Omental fat pad (tissue), 4 donors: Measurements from ENCODE around the gene AKAP17A. TPM values are rescaled to one million over a fixed set of nuclear protein-coding genes. Genes with fewer than 3 reads are reported as not detected.
A peak's percentile ranks its signal among the peaks of the same experiment; 100 is the strongest.

Experiments
- ATAC-seq: fragments of 150-250 bp; one replicate; pipeline ENCODE4 v1.9.1; 2016; ENCODE audit warnings: mild to moderate bottlenecking, moderate library complexity; ENCODE audit not compliant: low FRiP score
- DNase-seq: peaks from one replicate; pipeline ENCODE4 v3.0.0-alpha.2; 2019; ENCODE audit warnings: low spot score
- total RNA-seq, 4 donors: library from RNA; depleted of rRNA; stranded (reverse); fragments of >200 nt; gene quantifications; one replicate each; pipeline ENCODE4 v1.1.0, GENCODE V29; 2016
- TF ChIP-seq, protein P1 (sequence below), 3 donors: fragments of 450-650 bp; IDR thresholded peaks; one replicate each; pipeline ENCODE4 v1.5.1; 2016 to 2017; ENCODE audit warnings: antibody characterized with exemption in 3 of 3, mild to moderate bottlenecking in 3 of 3, moderate library complexity in 2 of 3

Gene AKAP17A
- total RNA-seq, 4 donors from 2014 or later, result 31.6 to 53.0 (median 46.9) TPM

DNA sequence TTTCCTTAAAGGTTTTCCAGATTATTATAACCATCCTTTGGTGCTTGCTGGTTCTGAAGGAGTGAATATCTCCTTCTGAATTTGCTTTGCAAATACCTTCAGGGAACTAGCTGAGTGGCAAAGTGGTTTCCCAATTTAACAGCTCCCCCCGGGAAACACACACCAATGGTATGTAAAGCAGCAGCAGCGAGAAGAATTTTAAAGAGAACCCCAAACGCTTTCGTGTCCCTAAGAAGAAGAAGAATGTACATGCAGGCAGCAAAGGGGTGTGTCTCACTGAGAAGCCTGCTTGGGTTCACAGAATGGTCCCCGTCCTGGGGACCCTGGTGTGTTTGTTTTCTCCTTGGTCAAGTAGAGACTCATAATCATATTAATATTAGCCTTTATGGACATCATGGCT lies 4.2 kb upstream of the AKAP17A start:
- ATAC-seq (no peak), DNase-seq (no peak)
- TF ChIP-seq, protein P1, sequence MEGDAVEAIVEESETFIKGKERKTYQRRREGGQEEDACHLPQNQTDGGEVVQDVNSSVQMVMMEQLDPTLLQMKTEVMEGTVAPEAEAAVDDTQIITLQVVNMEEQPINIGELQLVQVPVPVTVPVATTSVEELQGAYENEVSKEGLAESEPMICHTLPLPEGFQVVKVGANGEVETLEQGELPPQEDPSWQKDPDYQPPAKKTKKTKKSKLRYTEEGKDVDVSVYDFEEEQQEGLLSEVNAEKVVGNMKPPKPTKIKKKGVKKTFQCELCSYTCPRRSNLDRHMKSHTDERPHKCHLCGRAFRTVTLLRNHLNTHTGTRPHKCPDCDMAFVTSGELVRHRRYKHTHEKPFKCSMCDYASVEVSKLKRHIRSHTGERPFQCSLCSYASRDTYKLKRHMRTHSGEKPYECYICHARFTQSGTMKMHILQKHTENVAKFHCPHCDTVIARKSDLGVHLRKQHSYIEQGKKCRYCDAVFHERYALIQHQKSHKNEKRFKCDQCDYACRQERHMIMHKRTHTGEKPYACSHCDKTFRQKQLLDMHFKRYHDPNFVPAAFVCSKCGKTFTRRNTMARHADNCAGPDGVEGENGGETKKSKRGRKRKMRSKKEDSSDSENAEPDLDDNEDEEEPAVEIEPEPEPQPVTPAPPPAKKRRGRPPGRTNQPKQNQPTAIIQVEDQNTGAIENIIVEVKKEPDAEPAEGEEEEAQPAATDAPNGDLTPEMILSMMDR (IDR thresholded peaks at IDR 0.05), result no peak

DNA sequence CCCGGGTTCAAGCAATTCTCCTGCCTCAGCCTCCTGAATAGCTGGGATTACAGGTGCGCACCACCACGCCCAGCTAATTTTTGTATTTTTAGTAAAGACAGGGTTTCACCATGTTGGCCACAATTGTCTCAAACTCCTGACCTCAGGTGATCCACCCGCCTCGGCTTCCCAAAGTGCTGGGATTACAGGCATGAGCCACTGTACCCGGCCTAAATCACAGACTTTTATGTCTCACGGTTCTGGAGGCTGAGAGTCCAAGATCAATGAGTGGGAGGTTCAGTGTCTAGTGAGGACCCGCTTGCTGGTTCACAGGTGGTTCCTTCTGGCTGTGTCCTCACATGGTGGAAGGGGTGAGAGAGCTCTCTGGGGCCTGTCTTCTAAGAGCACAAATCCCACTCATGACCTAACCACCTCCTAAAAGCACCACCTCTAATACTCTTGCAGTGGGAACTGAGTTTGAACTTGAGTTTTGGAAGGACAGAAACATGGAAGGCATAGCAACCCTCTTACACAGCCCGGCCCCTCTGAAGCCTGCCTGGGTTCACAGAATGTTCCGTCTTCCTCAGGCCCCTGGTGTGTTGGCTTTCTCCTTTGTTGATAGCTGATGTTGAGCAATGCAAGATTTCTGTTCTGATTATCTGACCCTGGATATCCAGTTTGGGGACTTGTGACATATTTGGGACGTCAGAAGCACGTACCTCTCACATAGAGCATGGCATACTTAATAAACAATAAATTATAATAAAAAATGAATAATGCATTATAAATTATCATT lies 1.9 kb upstream of the AKAP17A start:
- no peak for ATAC-seq
- no peak for DNase-seq
- TF ChIP-seq, protein P1 (IDR thresholded peaks at IDR 0.05), result no peak

DNA sequence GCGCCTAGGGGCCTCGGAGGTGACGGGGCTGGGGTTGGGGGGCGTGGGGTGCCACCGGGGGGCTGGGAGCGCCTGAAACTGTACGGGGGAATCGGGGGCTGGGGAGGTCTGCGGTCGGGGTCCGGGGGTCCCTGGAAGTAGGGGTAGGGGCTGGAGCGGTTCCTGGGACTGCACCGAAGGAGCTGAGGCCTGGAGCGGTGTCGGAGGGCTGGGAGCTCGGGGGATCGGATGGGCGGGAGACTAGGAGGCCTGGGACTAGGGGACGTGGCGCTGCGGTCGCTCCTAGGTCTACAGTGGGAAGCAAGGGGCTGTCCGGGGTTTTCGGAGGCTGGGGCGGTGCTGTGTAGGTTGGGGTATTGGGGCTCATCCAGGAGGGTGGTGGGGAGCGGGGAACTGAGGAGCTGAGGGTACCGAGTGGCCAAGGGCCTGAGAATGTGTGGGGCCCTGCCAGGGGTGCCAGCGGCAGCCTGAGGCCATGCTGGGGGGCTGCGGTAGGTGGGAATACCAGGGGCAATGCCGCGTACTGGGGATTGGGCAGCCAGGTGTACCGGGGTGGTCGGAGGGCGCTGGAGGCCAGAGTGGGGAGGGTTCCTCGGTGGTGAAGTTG lies 562 bp downstream of the AKAP17A start:
- DNase-seq, result no peak
- ATAC-seq, result peak; percentile 42

DNA sequence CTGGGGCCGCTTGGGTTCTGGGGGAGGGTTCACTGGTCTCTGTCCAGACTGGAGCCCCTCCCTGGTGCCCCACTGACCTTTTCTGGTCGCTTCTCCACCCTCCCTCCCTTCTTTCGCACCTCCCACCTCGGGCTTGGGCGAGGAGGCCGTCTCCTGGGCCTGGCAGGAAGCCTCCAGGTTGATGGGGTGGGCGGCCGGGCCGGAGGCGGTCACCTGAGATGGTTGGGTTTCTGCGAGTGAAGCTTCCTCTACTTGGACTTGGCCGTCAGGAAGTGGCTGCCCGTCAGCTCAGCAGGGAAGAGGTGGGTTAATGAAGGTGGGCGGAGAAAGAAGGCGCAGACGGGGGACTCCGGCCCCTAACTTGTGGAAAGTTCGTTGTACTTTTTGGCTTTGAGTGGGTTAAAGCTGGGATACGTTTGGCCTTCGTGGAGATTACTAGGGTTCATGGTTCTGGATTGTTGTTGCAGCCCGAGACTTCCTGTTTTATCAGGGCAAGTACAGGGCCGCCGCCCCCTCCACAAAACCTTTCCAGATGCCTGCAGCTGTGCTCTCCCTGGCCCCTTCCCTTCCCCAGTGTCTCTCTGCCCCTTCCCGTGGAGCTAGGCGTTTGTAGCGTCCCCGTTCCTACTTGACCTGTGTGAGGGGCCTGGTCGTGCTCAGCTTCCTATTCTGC lies 1.2 kb downstream of the AKAP17A start:
- ATAC-seq (peak; percentile 65), DNase-seq (no peak)
- TF ChIP-seq, protein P1 (IDR thresholded peaks at IDR 0.05), result no peak

More for the DNA sequence above, 562 bp downstream of the AKAP17A start:
- TF ChIP-seq, protein P1 (IDR thresholded peaks at IDR 0.05), result no peak

DNA sequence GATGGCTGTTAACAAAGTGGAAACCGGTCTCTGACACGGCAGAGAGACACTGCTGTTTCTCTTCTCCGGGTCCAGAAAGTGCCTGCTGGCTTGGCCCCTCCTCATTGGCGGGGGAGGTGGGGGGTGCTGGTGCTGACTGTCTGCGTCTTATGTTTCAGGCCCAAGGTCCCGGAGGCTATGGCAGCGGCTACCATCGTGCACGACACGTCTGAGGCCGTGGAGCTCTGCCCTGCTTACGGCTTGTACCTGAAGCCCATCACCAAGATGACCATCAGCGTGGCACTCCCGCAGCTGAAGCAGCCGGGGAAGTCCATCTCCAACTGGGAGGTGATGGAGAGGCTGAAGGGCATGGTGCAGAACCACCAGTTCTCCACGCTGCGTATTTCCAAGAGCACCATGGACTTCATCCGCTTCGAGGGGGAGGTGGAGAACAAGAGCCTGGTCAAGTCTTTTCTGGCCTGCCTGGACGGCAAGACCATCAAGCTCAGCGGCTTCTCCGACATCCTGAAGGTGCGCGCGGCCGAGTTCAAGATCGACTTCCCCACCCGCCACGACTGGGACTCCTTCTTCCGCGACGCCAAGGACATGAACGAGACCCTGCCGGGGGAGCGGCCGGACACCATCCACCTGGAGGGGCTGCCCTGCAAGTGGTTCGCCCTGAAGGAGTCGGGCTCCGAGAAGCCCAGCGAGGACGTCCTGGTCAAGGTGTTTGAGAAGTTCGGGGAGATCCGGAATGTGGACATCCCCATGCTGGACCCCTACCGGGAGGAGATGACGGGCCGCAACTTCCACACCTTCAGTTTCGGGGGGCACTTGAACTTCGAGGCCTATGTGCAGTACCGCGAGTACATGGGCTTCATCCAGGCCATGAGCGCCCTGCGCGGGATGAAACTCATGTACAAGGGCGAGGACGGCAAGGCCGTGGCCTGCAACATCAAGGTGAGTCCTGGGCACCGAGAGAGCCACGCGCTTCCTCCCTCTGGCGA lies 2.2 kb downstream of the AKAP17A start:
- TF ChIP-seq, protein P1 (IDR thresholded peaks at IDR 0.05), result no peak
- DNase-seq (no peak), ATAC-seq (no peak)

DNA sequence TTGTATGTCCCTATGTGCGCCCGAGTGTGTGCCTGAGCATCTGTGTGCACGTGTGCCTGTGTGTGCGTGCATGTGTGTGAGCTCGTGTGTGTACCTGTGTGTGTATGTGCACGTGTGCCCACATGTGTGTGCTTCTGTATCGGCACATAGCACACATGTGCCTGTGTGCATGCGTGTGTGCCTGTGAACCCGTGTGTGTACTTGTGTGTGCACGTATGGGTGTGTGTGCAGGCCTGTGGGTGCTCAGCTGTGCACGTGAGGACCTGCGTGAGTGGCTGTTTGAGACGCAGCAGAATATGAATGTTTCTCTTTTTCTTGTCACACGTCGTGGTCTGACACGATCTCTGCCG lies 4.3 kb downstream of the AKAP17A start:
- TF ChIP-seq, protein P1 (IDR thresholded peaks at IDR 0.05), result no peak
- no peak for DNase-seq
- no peak for ATAC-seq
